ENCODE results near the gene ABHD17A.

Gene ABHD17A

GRCh38 chr19:1858412-1859081 lies 26.7 kb downstream of the ABHD17A start:
- ATAC-seq = no peak

GRCh38 chr19:1857648-1858326 lies 27.5 kb downstream of the ABHD17A start:
- no peak for ATAC-seq
- no peak for TF ChIP-seq CSRNP3 (CRISPR knock-in tag; IDR thresholded peaks at IDR 0.05)
- TF ChIP-seq CSDC2 (CRISPR knock-in tag; IDR thresholded peaks at IDR 0.05) = no peak
- no peak for TF ChIP-seq BACH2 (CRISPR knock-in tag; IDR thresholded peaks at IDR 0.05; ENCODE audit: borderline replicate concordance)
- no peak for TF ChIP-seq SNAI2 (CRISPR knock-in tag; IDR thresholded peaks at IDR 0.05)
- TF ChIP-seq ZFP30 (CRISPR knock-in tag; IDR thresholded peaks at IDR 0.05) = no peak
- TF ChIP-seq ISL1 (CRISPR knock-in tag; IDR thresholded peaks at IDR 0.05) = no peak
- TF ChIP-seq RARB (CRISPR knock-in tag; IDR thresholded peaks at IDR 0.05) = no peak
- no peak for TF ChIP-seq POU6F1 (CRISPR knock-in tag; IDR thresholded peaks at IDR 0.05; ENCODE audit: borderline replicate concordance, low read depth)
- TF ChIP-seq TCF4 (CRISPR knock-in tag; IDR thresholded peaks at IDR 0.05; ENCODE audit: borderline replicate concordance) = no peak
- TF ChIP-seq ZNF565 (CRISPR knock-in tag; conservative IDR thresholded peaks at IDR 0.05; ENCODE audit: low read depth) = no peak
- no peak for TF ChIP-seq PATZ1 (CRISPR knock-in tag; IDR thresholded peaks at IDR 0.05; ENCODE audit: borderline replicate concordance)
- no peak for TF ChIP-seq CREB5 (CRISPR knock-in tag; IDR thresholded peaks at IDR 0.05; ENCODE audit: low read depth)
- TF ChIP-seq ZNF70 (CRISPR knock-in tag; IDR thresholded peaks at IDR 0.05) = no peak
- no peak for TF ChIP-seq ZC3H10 (CRISPR knock-in tag; IDR thresholded peaks at IDR 0.05)
- no peak for TF ChIP-seq PPARA (CRISPR knock-in tag; IDR thresholded peaks at IDR 0.05; ENCODE audit: borderline replicate concordance)
- no peak for TF ChIP-seq TOX (CRISPR knock-in tag; IDR thresholded peaks at IDR 0.05; ENCODE audit: borderline replicate concordance)
- TF ChIP-seq TSHZ2 (CRISPR knock-in tag; IDR thresholded peaks at IDR 0.05) = no peak
- TF ChIP-seq ZNF8 (CRISPR knock-in tag; IDR thresholded peaks at IDR 0.05) = no peak
- TF ChIP-seq OSR1 (CRISPR knock-in tag; IDR thresholded peaks at IDR 0.05) = no peak

More at GRCh38 chr19:1858412-1859081, 26.7 kb downstream of the ABHD17A start:
- no peak for TF ChIP-seq ARNTL (CRISPR knock-in tag; IDR thresholded peaks at IDR 0.05; ENCODE audit: borderline replicate concordance, low read depth)
- no peak for TF ChIP-seq ZNF70 (CRISPR knock-in tag; IDR thresholded peaks at IDR 0.05)
- TF ChIP-seq GLIS3 (CRISPR knock-in tag; IDR thresholded peaks at IDR 0.05) = no peak
- TF ChIP-seq ESRRG (CRISPR knock-in tag; IDR thresholded peaks at IDR 0.05) = no peak
- TF ChIP-seq CSDC2 (CRISPR knock-in tag; IDR thresholded peaks at IDR 0.05) = no peak
- TF ChIP-seq ZNF8 (CRISPR knock-in tag; IDR thresholded peaks at IDR 0.05) = no peak
